Glutamatergic neuron (in vitro differentiated cells): ENCODE results near the gene PSAP. TPM values are rescaled to one million over a fixed set of nuclear protein-coding genes. Genes with fewer than 3 reads are reported as not detected.

Source experiments
- DNase-seq: peaks from one replicate; pipeline ENCODE4 v3.0.0; 2022
- H3K27ac Mint-ChIP-seq: one replicate; pipeline ENCODE4 v1.8.0; 2020; ENCODE audit warnings: mild to moderate bottlenecking, mixed read lengths, inconsistent platforms; ENCODE audit not compliant: unreplicated experiment
- H3K27me3 Mint-ChIP-seq: one replicate; pipeline ENCODE4 v1.8.0; 2020; ENCODE audit warnings: mild to moderate bottlenecking, moderate library complexity, mixed read lengths, inconsistent platforms; ENCODE audit not compliant: unreplicated experiment
- H3K36me3 Mint-ChIP-seq: one replicate; pipeline ENCODE4 v1.8.0; 2020; ENCODE audit warnings: mild to moderate bottlenecking, mixed read lengths, inconsistent platforms; ENCODE audit not compliant: unreplicated experiment
- H3K4me1 Mint-ChIP-seq: one replicate; pipeline ENCODE4 v1.8.0; 2020; ENCODE audit warnings: mild to moderate bottlenecking, low read depth, mixed read lengths, inconsistent platforms; ENCODE audit not compliant: unreplicated experiment
- H3K4me3 Mint-ChIP-seq: one replicate; pipeline ENCODE4 v1.8.0; 2020; ENCODE audit warnings: mild to moderate bottlenecking, mixed read lengths, inconsistent platforms; ENCODE audit not compliant: unreplicated experiment
- H3K9me3 Mint-ChIP-seq: one replicate; pipeline ENCODE4 v1.8.0; 2020; ENCODE audit warnings: mild to moderate bottlenecking, moderate library complexity, mixed read lengths, inconsistent platforms; ENCODE audit not compliant: unreplicated experiment
- CTCF ChIP-seq: fragments of 200-600 bp; sonication (generic); IDR thresholded peaks from one replicate; pipeline ENCODE4 v1.5.0; 2021; ENCODE audit not compliant: partially characterized antibody, unreplicated experiment
- total RNA-seq: library from RNA; stranded (reverse); fragmentation: NEBNext Ultra II Directional; extraction: Animal tissue kit (Norgen Biotek cat#: 25700); gene quantifications from one replicate; pipeline ENCODE4 v1.2.1, GENCODE V29; 2021; ENCODE audit not compliant: unreplicated experiment

The PSAP gene
- total RNA-seq, 1 donor from 2014 or later = 737 TPM

GRCh38 chr10:71829896-71830295 lies 21.2 kb downstream of the PSAP start:
- Mint-ChIP-seq H3K4me1 (peaks cover 6% of the 10 kb centered on the region), H3K9me3 (peaks cover 8% of the 10 kb centered on the region), H3K27ac (no peak overlapping the region), H3K27me3 (peaks cover 6% of the 10 kb centered on the region), H3K4me3 (no peak overlapping the region), H3K36me3 (no peaks in the 10 kb centered on the region)
- no peak for TF ChIP-seq CTCF
- no peak for DNase-seq

GRCh38 chr10:71829171-71829570 lies 21.9 kb downstream of the PSAP start:
- DNase-seq = no peak
- H3K9me3 Mint-ChIP-seq = peaks cover 8% of the 10 kb centered on the region

GRCh38 chr10:71828702-71829101 lies 22.3 kb downstream of the PSAP start:
- H3K4me1 Mint-ChIP-seq = no peaks in the 10 kb centered on the region
- no peak overlapping the region for H3K4me3 Mint-ChIP-seq
- peaks cover 6% of the 10 kb centered on the region for H3K27me3 Mint-ChIP-seq
- no peak overlapping the region for H3K27ac Mint-ChIP-seq
- no peaks in the 10 kb centered on the region for H3K36me3 Mint-ChIP-seq
- peaks cover 8% of the 10 kb centered on the region for H3K9me3 Mint-ChIP-seq
- no peak for TF ChIP-seq CTCF
- DNase-seq = no peak

More at GRCh38 chr10:71829171-71829570, 21.9 kb downstream of the PSAP start:
- Mint-ChIP-seq H3K4me1 (peaks cover 2% of the 10 kb centered on the region), H3K27ac (no peak overlapping the region), H3K4me3 (no peak overlapping the region), H3K36me3 (no peaks in the 10 kb centered on the region), H3K27me3 (peaks cover 6% of the 10 kb centered on the region)
- no peak for TF ChIP-seq CTCF

- TF ChIP-seq CTCF = no peak
- peaks cover 6% of the 10 kb centered on the region for H3K27me3 Mint-ChIP-seq
- H3K9me3 Mint-ChIP-seq = peaks cover 8% of the 10 kb centered on the region
- DNase-seq = no peak
- no peak overlapping the region for H3K27ac Mint-ChIP-seq
- H3K4me1 Mint-ChIP-seq = no peaks in the 10 kb centered on the region
- H3K36me3 Mint-ChIP-seq = no peaks in the 10 kb centered on the region
- no peak overlapping the region for H3K4me3 Mint-ChIP-seq
Observed at GRCh38 chr10:71827852-71828251, 23.2 kb downstream of the PSAP start.

GRCh38 chr10:71825217-71825616 lies 25.8 kb downstream of the PSAP start:
- Mint-ChIP-seq H3K4me1 (no peaks in the 10 kb centered on the region), H3K4me3 (no peak overlapping the region), H3K36me3 (no peaks in the 10 kb centered on the region), H3K27ac (no peak overlapping the region), H3K27me3 (peaks cover 6% of the 10 kb centered on the region), H3K9me3 (peaks cover 4% of the 10 kb centered on the region)
- no peak for TF ChIP-seq CTCF
- DNase-seq = no peak
